Measurements from ENCODE around the gene PRICKLE2.
A peak's percentile ranks its signal among the peaks of the same experiment; 100 is the strongest.

PRICKLE2 gene

DNA sequence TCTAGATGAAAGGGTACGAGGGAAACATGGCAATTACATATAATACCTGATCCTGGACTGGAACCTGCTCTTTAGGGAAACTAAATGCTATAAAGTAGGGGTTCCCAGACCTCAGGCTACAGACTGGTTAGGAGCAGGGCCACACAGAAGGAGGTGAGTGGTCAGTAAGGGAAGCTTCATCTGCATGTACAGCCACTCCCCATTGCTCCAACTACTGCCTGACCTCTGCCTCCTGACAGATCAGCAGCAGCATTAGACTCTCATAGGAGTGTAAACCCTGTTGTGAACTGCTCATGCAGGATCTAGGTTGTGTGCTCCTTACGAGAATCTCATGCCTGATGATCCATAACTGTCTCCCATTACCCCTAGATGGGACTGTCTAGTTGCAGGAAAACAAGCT lies 123.1 kb downstream of the PRICKLE2 start:
- no peak for DNase-seq (ENCODE audit: low read depth)

DNA sequence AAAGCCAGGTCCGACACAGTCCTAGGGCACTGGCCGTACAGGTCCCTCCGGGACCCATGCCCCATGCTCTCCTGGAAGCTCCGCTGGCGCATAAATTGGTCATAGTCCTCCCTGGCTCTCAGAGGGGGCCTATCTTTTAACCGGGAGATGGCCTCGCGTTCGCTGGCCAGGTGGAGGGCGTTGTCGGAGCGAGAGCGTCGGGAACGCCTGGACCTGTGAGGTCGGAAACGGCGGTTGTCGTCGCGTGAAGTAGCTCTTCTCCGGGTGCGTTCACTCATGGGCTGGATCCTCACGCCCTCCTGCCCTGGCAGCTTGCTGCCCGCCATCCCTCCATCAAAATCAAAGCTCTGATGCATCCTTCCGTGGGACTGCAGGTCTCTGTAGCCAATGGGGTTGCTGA lies 126.0 kb downstream of the PRICKLE2 start:
- DNase-seq (ENCODE audit: low read depth) = no peak

DNA sequence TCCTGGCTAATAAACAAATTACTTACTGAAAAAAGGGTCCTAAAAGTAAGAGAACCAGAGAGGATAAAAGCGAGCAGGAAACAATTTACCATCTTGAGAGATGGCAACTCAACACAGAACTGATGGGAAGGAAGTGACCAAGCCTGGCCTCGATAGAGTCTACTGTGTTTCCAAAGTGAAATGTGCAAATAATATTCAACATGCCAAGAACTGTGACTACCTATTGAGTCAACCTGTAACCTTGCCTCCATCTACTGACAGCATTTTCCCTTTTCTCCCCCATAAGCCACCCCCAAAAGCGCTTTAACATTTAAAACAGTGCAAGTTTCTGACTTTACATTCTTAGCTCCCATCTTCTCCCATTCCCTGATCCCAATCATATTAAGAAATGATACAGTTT lies 126.6 kb downstream of the PRICKLE2 start:
- DNase-seq (ENCODE audit: low read depth) = no peak

DNA sequence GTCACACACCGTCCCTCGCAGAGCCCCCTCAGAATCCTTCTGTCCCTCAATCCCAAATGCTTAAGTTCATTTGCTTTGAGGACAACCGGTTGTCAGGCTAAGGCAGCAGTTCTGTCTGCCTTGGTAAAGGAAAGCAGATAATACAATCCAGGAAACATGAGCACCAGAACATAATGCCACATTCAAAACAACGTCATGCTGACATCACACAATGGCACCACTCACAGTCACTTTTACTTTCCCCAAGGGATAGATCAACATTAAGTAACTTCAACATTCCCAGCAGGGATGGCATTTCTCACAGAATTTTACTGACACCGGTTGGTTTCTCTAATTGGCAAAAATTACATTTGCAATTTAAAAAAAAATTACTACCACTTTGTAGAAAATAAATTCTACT lies 127.3 kb downstream of the PRICKLE2 start:
- no peak for DNase-seq (ENCODE audit: low read depth)

DNA sequence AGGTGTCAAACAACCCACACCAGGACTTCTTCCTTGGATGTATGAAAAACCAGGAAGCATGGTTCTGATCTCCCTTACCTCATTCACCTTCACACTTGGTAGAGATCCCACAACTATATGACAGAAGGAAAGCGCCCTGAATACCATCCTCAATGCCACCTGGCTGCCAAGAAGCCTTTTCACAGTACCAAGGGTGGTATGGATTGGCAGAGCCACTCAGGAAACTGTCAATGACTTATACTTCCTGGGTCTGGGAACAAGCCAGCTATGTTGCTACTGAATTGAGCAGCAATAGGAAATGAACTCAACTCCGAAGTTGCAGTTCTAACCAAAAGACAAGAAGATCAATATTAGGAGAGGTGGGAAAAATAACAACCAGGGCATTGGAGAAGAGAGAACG lies 129.5 kb downstream of the PRICKLE2 start:
- no peak for DNase-seq (ENCODE audit: low read depth)

DNA sequence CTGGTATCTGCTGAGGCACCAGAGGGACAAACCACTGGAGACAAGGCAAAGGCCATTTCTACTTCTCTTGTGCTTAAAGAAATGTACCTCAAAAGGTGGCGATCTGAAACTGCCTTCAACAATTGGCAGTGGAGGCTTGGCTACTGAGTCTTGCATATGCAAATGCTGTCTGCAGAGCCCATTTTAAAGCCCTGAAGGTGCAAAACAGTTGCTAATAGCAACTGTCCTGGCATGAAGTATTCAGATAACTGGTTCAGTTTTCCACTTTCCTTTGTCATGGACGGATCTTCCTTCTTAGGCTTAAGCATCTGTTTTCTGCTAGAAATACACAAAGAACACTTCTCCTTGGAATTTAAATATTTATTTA lies 130.6 kb downstream of the PRICKLE2 start:
- no peak for DNase-seq (ENCODE audit: low read depth)

DNA sequence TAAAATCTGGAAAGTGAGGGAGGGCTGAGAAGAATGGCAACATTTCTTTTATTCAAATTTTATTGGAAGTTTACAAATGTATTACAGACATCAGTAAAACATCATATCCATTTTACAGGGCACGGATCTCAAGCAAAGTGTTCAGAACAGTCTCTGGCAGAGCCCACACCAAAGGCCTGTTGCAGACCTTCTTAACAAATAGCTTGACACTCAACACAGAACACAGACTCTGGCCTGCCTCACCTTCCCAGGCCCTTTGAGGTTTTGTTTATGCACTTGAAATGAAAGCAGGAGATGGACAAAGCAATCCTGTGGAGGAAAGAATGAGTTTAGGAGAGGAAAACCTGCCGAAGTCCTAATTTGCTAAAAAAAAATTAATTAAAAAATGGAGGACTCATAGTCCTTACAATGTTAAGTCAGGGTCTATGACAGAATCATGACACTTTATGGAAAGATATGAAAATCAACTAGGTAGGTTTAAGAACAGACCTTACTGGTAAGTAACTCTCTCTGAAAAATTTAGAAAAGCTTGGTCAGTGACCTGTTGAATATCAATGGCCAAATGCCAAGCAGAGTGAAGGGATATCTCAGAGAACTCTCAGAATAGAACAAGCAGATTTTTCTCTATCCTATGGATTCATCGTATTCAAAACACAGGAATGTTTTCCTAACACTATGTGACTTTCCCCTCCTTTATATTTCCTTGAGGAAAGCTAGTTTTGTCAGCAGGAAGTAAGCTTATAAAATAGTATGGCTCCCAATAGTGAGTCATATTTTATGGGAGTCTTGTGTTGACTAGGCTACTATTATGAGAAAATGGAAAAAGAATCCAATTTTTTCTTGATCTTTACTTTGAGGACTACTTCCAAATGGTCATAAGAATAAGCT lies 131.2 kb downstream of the PRICKLE2 start:
- DNase-seq (ENCODE audit: low read depth) = peak; percentile 64

DNA sequence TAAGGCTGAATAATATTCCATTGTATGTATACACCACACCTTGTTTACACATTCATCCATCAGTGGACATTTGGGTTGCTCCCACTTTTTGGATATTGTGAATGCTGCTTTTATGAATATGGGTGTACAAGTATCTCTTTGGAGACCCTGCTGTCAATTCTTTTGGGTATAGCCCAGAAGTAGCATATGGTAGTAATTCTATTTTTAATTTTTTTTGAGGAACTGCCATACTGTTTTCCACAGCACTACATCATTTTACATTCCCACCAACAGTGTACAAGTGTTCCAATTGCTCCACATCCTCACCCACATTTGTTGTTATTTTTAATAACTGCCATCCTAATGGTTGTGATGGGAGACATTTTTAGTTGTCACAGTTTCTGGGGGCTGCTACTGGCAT lies 132.1 kb downstream of the PRICKLE2 start:
- DNase-seq (ENCODE audit: low read depth) = no peak

DNA sequence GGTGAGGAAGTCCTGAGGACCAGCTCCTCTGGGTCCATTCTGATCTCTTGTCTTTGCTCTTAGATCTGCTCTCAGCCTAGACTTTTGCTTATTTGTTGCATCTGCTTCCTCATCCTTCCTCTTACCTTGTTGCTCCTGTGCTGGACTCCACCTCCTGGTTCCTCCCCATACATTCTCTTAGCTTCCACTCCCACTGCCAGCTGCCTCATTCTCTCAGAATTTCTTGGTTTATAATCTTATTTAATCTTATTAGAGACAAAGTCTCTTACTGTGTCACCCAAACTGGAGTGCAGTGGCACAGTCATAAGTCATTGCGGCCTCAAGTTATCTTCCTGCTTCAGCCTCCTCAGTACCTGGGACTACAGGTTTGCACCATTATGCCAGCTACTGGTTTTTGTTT lies 133.8 kb downstream of the PRICKLE2 start:
- no peak for DNase-seq (ENCODE audit: low read depth)

DNA sequence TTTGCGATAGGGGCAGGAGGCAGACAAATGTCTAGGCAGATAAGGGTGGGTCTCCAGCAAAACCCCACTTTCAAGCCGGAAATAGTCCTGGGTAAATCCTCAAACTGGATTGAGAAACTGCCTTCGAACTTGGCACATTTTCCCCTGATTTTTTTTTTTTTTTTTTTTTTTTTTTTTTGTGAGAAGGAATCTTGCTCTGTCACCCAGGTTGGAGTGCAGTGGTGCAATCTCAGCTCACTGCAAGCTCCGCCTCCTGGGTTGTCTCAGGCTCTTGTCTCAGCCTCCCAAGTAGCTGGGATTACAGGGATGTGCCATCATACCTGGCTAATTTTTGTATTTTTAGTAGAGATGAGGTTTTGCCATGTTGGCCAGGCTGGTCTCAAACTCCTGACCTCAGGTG lies 135.9 kb downstream of the PRICKLE2 start:
- peak; percentile 63 for DNase-seq (ENCODE audit: low read depth)

DNA sequence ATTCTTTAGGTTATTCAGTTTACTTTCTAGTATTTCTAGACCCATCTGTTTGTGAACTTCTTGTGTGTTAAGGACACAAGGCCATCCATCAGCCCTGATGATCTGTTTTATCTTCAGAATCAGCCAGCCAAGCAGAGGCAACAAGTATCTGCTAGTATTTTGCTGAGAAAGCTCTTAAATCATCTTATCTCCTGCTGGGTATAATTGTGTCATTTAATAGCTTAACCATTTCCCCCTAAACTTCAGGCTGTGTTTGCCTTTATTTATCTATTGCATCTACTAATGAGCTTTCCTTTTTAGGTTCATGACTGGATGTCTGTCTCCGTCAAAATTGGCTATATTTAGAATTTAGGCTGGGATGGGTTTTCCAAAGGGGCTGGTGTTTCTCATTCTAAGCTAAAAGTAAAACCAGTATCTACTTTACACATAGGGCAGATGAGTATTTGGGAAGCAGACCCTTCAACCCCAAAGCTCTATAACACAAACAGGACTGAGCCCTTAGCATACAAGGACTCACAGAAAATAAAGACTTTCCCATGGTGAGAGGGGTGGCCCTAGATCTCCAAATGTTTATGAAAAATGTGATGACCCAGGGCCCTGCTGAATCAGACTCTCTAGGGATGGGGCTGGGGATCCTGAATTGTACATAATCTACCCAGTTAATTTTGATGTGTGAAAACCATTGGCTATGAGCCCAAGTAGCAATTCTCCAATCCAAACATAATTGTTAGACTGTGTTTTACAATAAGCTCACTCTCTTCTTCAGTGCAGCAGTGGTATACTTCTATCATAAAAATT lies 136.7 kb downstream of the PRICKLE2 start:
- peak; percentile 86 for DNase-seq (ENCODE audit: low read depth)

DNA sequence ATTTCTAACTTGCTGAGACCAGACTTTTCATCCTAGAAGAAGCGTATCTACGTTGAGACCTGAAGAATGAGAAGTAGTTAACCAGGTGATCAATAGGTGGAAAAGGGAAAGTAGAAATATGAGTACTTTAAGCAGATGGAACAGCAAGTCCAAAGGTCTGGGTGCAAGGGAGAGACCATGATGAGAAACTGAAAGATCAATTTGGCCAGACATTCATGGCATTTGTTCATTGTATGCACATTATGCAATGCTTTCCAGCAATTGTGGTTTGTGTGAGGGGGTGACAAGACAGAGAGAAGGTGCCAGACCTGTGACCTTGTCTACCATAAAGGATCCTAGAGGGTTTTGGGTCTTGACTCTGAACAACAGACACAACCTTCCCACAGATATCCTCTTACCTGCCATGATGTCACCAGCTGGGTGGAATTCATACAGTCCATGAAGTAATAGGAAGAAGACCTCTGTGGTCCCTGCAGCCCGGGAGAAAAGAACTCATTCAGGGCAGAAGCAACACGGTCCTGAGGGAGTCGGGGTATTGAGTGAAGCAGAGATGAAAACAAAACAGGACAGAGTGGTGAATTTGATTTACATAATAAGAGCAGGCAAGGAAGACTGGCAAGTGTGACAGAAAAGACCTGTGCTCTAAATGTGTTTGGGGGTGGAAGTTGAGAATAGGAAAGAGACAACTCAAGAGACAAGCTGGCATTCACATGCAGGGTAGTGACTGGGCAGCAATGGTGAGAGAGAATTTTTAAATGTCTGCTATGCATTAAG lies 138.6 kb downstream of the PRICKLE2 start:
- no peak for DNase-seq (ENCODE audit: low read depth)

DNA sequence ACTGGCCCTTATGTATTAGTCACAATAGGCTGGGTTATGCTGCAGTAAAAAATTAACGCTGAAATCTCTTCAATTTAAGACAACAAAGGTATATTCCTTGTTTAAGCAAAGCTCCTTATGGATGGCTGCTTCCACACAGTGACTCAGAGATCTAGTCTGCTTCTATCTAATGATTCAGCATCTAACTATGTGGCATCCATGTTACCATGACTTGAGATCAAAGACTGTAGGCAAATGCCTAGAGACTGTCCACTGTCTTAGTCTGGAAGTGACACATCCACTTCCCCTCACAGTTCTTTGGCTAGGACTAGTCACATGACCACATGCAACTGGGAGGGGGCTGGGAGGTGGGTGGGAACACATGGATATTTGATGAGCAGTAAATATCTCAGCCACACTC lies 140.6 kb downstream of the PRICKLE2 start:
- peak; percentile 74 for DNase-seq (ENCODE audit: low read depth)

DNA sequence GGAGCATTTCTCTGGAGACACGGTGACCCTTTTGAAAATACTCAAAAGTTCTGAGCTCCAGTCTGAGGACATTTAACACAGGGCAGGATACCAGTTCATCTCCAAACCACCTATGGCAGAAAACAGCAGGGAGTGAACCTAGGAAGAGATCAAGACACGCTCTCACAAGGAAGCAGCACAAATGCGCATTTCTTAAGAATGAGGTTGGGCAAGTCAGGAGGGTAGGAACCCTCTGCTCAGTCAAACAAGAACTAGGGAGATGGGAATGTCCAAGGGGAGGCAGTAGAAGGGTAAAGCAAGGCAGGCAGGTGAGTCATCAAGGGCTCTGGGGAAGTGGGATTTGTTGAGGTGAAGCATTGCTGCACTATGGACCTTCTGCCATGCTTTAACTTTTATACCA lies 141.7 kb downstream of the PRICKLE2 start:
- DNase-seq (ENCODE audit: low read depth) = no peak

DNA sequence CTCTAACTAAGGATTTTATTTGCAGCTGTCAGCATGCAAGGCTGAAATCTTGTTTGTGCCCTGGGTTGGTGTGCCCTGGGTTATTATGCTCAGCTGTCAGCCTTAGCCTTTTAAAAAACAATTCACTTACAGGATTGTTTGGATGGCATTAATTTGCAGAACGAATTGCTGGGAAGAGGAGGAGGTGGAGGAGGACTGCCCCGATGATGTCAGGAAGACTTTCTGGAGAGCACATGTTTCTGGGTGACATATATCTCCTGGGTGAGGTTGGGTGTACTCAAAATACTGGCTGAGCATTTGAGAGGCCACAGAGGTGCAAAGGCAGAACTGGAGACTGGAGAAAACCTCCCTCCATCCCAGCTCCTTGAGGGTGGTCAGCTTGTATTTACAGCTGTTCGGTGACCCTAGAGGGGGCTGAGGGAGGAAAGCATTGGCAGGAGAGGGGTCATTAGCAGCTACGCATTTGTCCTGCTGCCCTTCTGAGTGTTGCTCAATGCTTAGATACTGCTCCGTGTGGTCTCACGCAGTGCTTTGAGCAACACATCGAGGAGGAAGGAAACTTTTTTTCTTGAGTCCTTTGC lies 142.2 kb downstream of the PRICKLE2 start:
- no peak for DNase-seq (ENCODE audit: low read depth)

DNA sequence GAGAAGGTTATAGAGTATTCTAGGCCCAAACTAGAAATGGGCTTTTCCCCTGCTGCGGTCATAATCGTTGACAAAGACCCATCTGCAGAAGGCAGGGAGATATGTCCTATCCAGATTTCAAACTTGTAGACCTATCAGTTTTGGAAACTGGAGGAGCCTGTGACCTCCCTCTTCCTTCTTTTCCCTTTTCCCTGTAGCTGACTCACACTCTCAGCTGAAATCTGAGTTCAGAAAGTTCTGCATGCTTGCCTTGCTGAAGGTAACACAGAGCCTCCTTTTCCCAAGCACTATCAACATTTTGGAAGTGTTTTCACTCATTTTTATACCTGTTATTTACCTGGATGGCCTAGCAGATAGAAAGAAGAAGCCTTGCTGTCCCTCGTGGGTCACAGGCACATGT lies 142.9 kb downstream of the PRICKLE2 start:
- no peak for DNase-seq (ENCODE audit: low read depth)

DNA sequence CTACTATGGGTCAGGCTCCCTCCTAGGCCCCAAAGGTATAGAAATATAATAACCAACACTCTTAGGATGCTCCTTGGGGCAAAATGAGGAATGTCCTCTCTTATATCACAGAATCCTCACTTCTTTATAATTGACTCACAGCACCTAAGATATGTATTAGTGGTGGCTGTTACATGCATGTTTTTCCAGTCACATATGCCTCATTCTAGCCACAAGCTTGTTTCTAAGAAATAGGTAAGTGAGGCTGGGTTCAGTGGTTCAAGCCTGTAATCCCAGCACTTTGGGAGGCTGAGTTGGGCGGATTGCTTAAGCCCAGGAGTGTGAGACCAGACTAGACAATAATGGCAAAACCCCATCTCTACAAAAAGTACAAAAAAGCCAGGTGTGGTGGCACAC lies 144.0 kb downstream of the PRICKLE2 start:
- no peak for DNase-seq (ENCODE audit: low read depth)

DNA sequence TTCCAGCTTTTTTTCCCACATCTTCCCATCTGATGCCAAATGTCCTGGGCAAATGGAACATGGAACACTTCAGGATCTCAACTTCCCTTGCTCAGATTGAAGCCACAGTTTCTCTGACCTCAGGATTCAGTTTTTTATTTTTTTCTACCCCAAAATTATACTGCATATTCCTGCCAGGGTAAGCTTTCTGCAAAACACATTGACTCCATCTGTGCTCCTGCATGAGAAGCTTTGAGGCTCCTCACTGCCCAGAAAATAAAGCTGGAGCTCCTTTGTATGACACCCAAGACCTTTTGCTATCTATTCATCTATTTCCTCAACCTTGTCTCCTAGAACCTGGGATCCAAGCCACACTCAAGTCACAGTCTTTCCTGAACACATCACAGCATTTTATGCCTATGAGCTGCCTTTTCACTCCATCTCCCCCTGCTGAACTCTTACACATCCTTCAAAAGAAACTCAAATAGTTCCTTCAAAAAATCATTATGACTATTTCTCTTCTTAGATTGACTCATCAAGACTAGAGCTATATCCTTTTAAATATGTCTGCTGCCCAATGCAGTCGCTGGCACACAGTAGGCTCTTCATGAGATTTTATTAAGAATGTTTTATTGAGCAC lies 144.5 kb downstream of the PRICKLE2 start:
- DNase-seq (ENCODE audit: low read depth) = no peak

DNA sequence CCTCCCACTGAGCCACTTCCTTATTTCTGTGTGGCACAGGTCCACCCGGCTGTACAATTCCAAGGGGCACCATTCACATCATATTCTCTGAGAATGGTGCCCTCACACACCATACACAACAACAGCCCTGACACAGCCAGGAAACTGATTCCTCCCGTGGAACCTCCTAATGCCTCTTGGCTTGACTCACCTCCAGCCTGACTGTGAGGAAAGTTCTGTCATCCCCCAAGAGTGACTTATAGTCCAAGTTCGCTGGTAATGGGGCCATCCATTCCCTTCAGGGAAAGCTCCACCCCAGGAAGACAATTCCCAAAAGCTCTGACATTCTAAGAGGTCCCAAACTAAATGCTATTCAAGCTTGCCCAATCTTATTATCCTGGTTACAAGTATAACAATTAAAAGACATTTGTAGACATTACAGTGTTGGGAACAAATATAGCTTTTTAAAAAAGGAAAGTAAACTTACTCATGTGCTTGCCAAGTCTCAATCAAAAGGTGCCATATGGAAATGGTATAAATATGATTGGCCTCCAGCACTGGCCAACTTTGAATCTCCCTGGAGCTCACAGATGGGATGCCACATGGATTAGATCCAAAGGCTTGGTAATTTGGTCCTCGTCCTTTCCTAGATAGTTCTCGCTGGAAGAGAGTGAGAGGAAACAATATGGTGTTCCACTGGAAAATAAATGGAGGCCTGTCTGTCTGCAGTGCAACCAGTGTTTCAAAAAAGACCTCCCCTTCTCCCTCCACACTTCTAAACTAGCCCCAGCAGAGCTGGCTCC lies 145.7 kb downstream of the PRICKLE2 start:
- peak; percentile 33 for DNase-seq (ENCODE audit: low read depth)

DNA sequence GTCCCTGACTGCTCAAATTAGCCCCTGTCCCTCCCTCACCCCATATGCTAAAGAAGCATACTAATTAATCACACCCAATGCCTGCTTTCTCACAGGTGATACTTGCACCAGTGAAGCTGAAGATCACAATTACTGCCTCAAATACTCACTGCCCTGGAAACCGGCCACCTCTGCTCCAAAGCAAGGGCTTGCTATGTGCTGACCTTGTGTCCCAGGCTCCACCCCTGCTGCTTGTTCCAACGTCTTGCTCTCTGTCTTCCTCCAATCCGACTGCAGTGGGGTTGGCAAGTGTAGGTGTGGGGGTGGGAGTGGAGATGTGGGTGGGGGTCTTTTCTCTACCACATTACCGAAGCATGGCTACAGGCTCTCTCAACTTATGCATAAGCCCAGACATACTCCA lies 146.3 kb downstream of the PRICKLE2 start:
- no peak for DNase-seq (ENCODE audit: low read depth)

Data from EH (cell line).